IMR-90 (cell line): ENCODE data around the gene PTPN3. TPM values are rescaled to one million over a fixed set of nuclear protein-coding genes. Genes with fewer than 3 reads are reported as not detected.

ENCODE experiments used
- ATAC-seq: fragments of 200-7000 bp; cut with Tn5 transposase; 2 replicates; pipeline ENCODE4 v1.9.1; 2020; ENCODE audit warnings: low read depth, mild to moderate bottlenecking, moderate library complexity
- BruUV-seq: library from RNA; stranded (reverse); fragments of 400-500 nt; replicated peaks from 2 replicates; lab custom pipeline; 2021; lab: Mats Ljungman, UMichigan
- CTCF ChIA-PET: fragments of 300-600 bp; formaldehyde crosslinking; extraction: SDS; loops from one replicate; lab custom pipeline; 2021; ENCODE audit warnings: antibody characterized with exemption; lab: Yijun Ruan, JAX
- POLR2A ChIA-PET: fragments of 300-600 bp; sonication (Branson Sonifier 250); formaldehyde crosslinking; loops from one replicate; lab custom pipeline; 2022; ENCODE audit warnings: antibody characterized with exemption; ENCODE audit not compliant: unreplicated experiment; lab: Charles Lee
- DNase-seq: peaks from one replicate; pipeline ENCODE4 v3.0.0; 2013
- H2AFZ ChIP-seq: replicated peaks from 2 replicates; pipeline ENCODE3; 2013; ENCODE audit warnings: low read length, mild to moderate bottlenecking; ENCODE audit not compliant: poor library complexity
- H2AK5ac ChIP-seq: 2 replicates; pipeline ENCODE4 v1.6.1; 2013; ENCODE audit warnings: low read depth, low read length, inconsistent platforms
- H2AK9ac ChIP-seq: replicated peaks from 2 replicates; pipeline ENCODE3; 2013; ENCODE audit warnings: mild to moderate bottlenecking, low read depth, low read length, moderate library complexity; ENCODE audit not compliant: poor library complexity
- H2BK120ac ChIP-seq: 2 replicates; pipeline ENCODE4 v1.6.1; 2013; ENCODE audit warnings: low read depth, low read length, inconsistent platforms
- H2BK15ac ChIP-seq: 3 replicates; pipeline ENCODE4 v1.6.1; 2013; ENCODE audit warnings: low read depth, low read length, inconsistent platforms
- H2BK20ac ChIP-seq: 2 replicates; pipeline ENCODE4 v1.6.1; 2013; ENCODE audit warnings: low read depth, mild to moderate bottlenecking, inconsistent platforms, low read length, moderate library complexity
- H2BK5ac ChIP-seq: 2 replicates; pipeline ENCODE4 v1.6.1; 2013; ENCODE audit warnings: mild to moderate bottlenecking, low read depth, low read length, inconsistent platforms; ENCODE audit not compliant: poor library complexity, severe bottlenecking
- H3K14ac ChIP-seq: replicated peaks from 2 replicates; pipeline ENCODE4 v1.6.1; 2013; ENCODE audit warnings: low read depth, low read length, inconsistent platforms
- H3K18ac ChIP-seq: 2 replicates; pipeline ENCODE4 v1.6.1; 2013; ENCODE audit warnings: low read depth, low read length, control low read depth
- H3K23ac ChIP-seq: 2 replicates; pipeline ENCODE4 v1.6.1; 2013; ENCODE audit warnings: low read depth, low read length, inconsistent platforms
- H3K27ac ChIP-seq: 2 replicates; pipeline ENCODE4 v1.5.1; 2013; ENCODE audit warnings: mild to moderate bottlenecking, control low read depth, low read length; ENCODE audit not compliant: insufficient read depth
- H3K27me3 ChIP-seq: 2 replicates; pipeline ENCODE4 v1.6.1; 2013; ENCODE audit warnings: low read length; ENCODE audit not compliant: control insufficient read depth, insufficient read depth
- H3K36me3 ChIP-seq: 2 replicates; pipeline ENCODE4 v1.6.1; 2013; ENCODE audit warnings: low read length, mixed read lengths; ENCODE audit not compliant: control insufficient read depth, insufficient read depth
- H3K4ac ChIP-seq: 2 replicates; pipeline ENCODE4 v1.6.1; 2013; ENCODE audit warnings: low read depth, low read length, inconsistent platforms
- H3K4me1 ChIP-seq: 2 replicates; pipeline ENCODE4 v1.6.1; 2013; ENCODE audit warnings: low read length, mixed read lengths; ENCODE audit not compliant: control insufficient read depth, insufficient read depth
- H3K4me2 ChIP-seq: 2 replicates; pipeline ENCODE4 v1.6.1; 2013; ENCODE audit warnings: low read depth, mild to moderate bottlenecking, control low read depth, low read length, moderate library complexity
- H3K4me3 ChIP-seq: 2 replicates; pipeline ENCODE4 v1.5.1; 2013; ENCODE audit warnings: low read depth, mild to moderate bottlenecking, control low read depth, low read length, moderate library complexity; ENCODE audit not compliant: insufficient read depth
- H3K56ac ChIP-seq: 2 replicates; pipeline ENCODE4 v1.6.1; 2013; ENCODE audit warnings: low read length, inconsistent platforms; ENCODE audit not compliant: insufficient read depth; ENCODE audit errors: extremely low read depth
- H3K79me1 ChIP-seq, 2 experiments: 2 replicates each; pipeline ENCODE4 v1.6.1; 2013; ENCODE audit warnings: low read length in 2 of 2, inconsistent platforms in 1 of 2, low read depth in 1 of 2
- H3K9ac ChIP-seq: 2 replicates; pipeline ENCODE4 v1.6.1; 2013; ENCODE audit warnings: low read depth, low read length, control low read depth
- H3K9me1 ChIP-seq: 2 replicates; pipeline ENCODE4 v1.6.1; 2013; ENCODE audit warnings: low read length, inconsistent platforms; ENCODE audit not compliant: insufficient read depth
- H3K9me3 ChIP-seq: 2 replicates; pipeline ENCODE4 v1.6.1; 2013; ENCODE audit warnings: low read length; ENCODE audit not compliant: control insufficient read depth, insufficient read depth
- H4K20me1 ChIP-seq: 2 replicates; pipeline ENCODE4 v1.6.1; 2013; ENCODE audit warnings: low read length, inconsistent platforms; ENCODE audit not compliant: insufficient read depth
- H4K5ac ChIP-seq: 2 replicates; pipeline ENCODE4 v1.6.1; 2013; ENCODE audit warnings: mild to moderate bottlenecking, low read depth, low read length, control low read depth
- H4K8ac ChIP-seq, 2 experiments: 2 replicates each; pipeline ENCODE4 v1.6.1; 2013; ENCODE audit warnings: low read depth in 2 of 2, low read length in 2 of 2, control low read depth in 1 of 2, inconsistent platforms in 1 of 2
- H4K91ac ChIP-seq: 2 replicates; pipeline ENCODE4 v1.6.1; 2013; ENCODE audit warnings: low read depth, low read length, inconsistent platforms; ENCODE audit not compliant: insufficient read depth
- BHLHE40 ChIP-seq: fragments of 150-350 bp; IDR thresholded peaks from 2 replicates; pipeline ENCODE4 v1.6.1; 2016; ENCODE audit warnings: mild to moderate bottlenecking, low read depth, low read length
- CEBPB ChIP-seq: IDR thresholded peaks from 2 replicates; pipeline ENCODE4 v1.6.1; 2012; ENCODE audit warnings: low read depth, low read length, improper control_type of control experiment
- CTCF ChIP-seq: conservative IDR thresholded peaks from 2 replicates; pipeline ENCODE4 v1.5.1; 2012; ENCODE audit warnings: mild to moderate bottlenecking, low read depth, low read length, improper control_type of control experiment
- ELK1 ChIP-seq: fragments of 150-350 bp; IDR thresholded peaks from 2 replicates; pipeline ENCODE4 v1.6.1; 2016; ENCODE audit warnings: low read depth, mild to moderate bottlenecking, low read length, moderate library complexity, borderline replicate concordance
- FOS ChIP-seq: fragments of 150-350 bp; IDR thresholded peaks from 2 replicates; pipeline ENCODE4 v1.6.1; 2016; ENCODE audit warnings: low read depth, low read length
- MAFK ChIP-seq: IDR thresholded peaks from 2 replicates; pipeline ENCODE4 v1.6.1; 2012; ENCODE audit warnings: low read depth, low read length, improper control_type of control experiment
- MAZ ChIP-seq: IDR thresholded peaks from 2 replicates; pipeline ENCODE4 v1.6.1; 2012; ENCODE audit warnings: low read depth, mild to moderate bottlenecking, low read length, improper control_type of control experiment, moderate library complexity, borderline replicate concordance
- RAD21 ChIP-seq: IDR thresholded peaks from 2 replicates; pipeline ENCODE4 v1.6.1; 2012; ENCODE audit warnings: low read length, improper control_type of control experiment
- RFX5 ChIP-seq: IDR thresholded peaks from 2 replicates; pipeline ENCODE4 v1.8.0; 2012; ENCODE audit warnings: low read depth, mild to moderate bottlenecking, low read length, moderate library complexity
- SMC3 ChIP-seq: fragments of 150-350 bp; IDR thresholded peaks from 2 replicates; pipeline ENCODE4 v1.6.1; 2016; ENCODE audit warnings: low read depth, mild to moderate bottlenecking, antibody characterized with exemption, low read length, moderate library complexity
- USF2 ChIP-seq: fragments of 150-350 bp; IDR thresholded peaks from 2 replicates; pipeline ENCODE4 v1.6.1; 2017; ENCODE audit warnings: mild to moderate bottlenecking, antibody characterized with exemption, low read length, low read depth
- WGBS, 2 experiments: methylation state at CpG; one replicate each; pipeline versions ENCODE4 v1.1.5 to v1.1.7; 2013; ENCODE audit warnings: missing lambda C conversion rate in 2 of 2; ENCODE audit not compliant: insufficient read length in 1 of 2; ENCODE audit errors: extremely low coverage in 2 of 2; 5-methylcytosine and 5-hydroxymethylcytosine counted together
- dilution Hi-C: fragments of 300-500 bp; cut with HindIII; formaldehyde crosslinking; loops from one replicate; pipeline ENCODE4 v1.14.3; 2018; ENCODE audit warnings: low sequenced_read_pairs; ENCODE audit not compliant: unreplicated experiment
- in situ Hi-C: fragments of 300-500 bp; cut with MboI; formaldehyde crosslinking; loops from 3 replicates; pipeline ENCODE4 v1.14.3; 2019; ENCODE audit warnings: low sequenced_read_pairs, inconsistent platforms, mixed read lengths
- intact Hi-C: fragments of 100-400 bp; cut with micrococcal nuclease; formaldehyde crosslinking; loops from 2 replicates; pipeline ENCODE4 v1.10.0; 2022
- polyA plus RNA-seq, 3 experiments: library from polyadenylated mRNA; depleted of rRNA; stranded (reverse); fragments of >200 nt; gene quantifications; 2 replicates each; pipeline ENCODE4 v1.2.3, GENCODE V29; 2012; ENCODE audit warnings: low replicate concordance in 1 of 3
- total RNA-seq: library from RNA; depleted of rRNA; stranded (reverse); fragments of >200 nt; gene quantifications from 2 replicates; pipeline ENCODE4 v1.2.3, GENCODE V29; 2012

Gene PTPN3
- total and polyA plus RNA-seq, 2 of the 4 experiments (the other 2 are of a cell fraction), result 0.72 to 0.89 TPM

DNA sequence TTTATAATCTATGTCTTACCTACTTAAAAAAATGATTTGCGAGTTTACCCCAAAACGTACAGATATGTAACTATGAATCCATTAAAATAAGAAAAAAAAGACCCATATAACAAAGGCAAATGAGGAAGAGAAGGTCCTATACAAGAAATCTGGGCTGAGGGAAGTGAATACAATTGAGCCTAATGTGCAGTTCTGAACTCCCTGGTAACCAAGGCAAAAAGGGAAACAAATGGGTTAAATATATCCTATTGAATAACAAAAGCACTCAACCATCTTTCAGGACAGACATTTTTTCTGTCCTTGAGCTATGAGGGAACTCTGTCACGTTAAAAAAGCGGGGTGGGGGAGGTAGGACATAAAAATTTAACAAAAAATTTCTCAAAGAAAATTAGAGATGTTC, 78.6 kb downstream of the PTPN3 start:
- no peaks in the 10 kb centered on the region; the same call in 1 of the 2 replicates for H3K36me3 ChIP-seq
- no CpG with 5 or more reads among the region's 4 CpGs for WGBS, 2 experiments
- H2AFZ ChIP-seq, result no peak overlapping the region
- TF ChIP-seq ELK1, result no peak
- no peak for TF ChIP-seq FOS
- TF ChIP-seq RAD21, result no peak
- no peak for TF ChIP-seq CTCF
- no peak for TF ChIP-seq MAFK
- no peak for TF ChIP-seq SMC3
- no peak for TF ChIP-seq CEBPB
- TF ChIP-seq USF2, result no peak
- no peak for TF ChIP-seq RFX5
- TF ChIP-seq BHLHE40, result no peak
- TF ChIP-seq MAZ, result no peak
- ATAC-seq (no peak), DNase-seq (no peak)
- no peak overlapping the region for H3K9ac ChIP-seq
- H2BK120ac ChIP-seq, result no peak overlapping the region
- no peak overlapping the region for H3K14ac ChIP-seq
- H3K4me1 ChIP-seq, result no peaks in the 10 kb centered on the region
- H3K27ac ChIP-seq, result no peak overlapping the region
- H2BK5ac ChIP-seq, result no peak overlapping the region
- H3K18ac ChIP-seq, result no peak overlapping the region
- dilution Hi-C loops (no loop called here), in situ Hi-C loops (no loop called here), intact Hi-C loops (no loop called here)
- no peak overlapping the region for H2BK20ac ChIP-seq
- H3K9me3 ChIP-seq, result no peaks in the 10 kb centered on the region
- no peak overlapping the region for H2AK9ac ChIP-seq
- no peak overlapping the region for H4K5ac ChIP-seq
- H2BK15ac ChIP-seq, result no peak overlapping the region
- H3K27me3 ChIP-seq, result no peaks in the 10 kb centered on the region
- ChIA-PET CTCF (interaction anchor here (0.5 to 1.0 kb wide), 2 partner anchors 8 to 121 kb away, joined by 4 to 6 read pairs; no protein-coding TSS in a partner anchor), POLR2A (no interaction called here)
- no peak overlapping the region for H4K91ac ChIP-seq
- no peaks in the 10 kb centered on the region for H3K79me1 ChIP-seq
- H3K9me1 ChIP-seq, result no peaks in the 10 kb centered on the region
- H2AK5ac ChIP-seq, result no peak overlapping the region
- no peak overlapping the region for H3K56ac ChIP-seq
- H4K8ac ChIP-seq, result no peak overlapping the region
- no peak overlapping the region for H3K4ac ChIP-seq
- H3K4me2 ChIP-seq, result no peak overlapping the region
- no peak overlapping the region for H3K23ac ChIP-seq
- H3K4me3 ChIP-seq, result no peak overlapping the region
- no TSS peak for BruUV-seq
- no peaks in the 10 kb centered on the region for H4K20me1 ChIP-seq
